GM20000 (cell line): ENCODE data around the gene TYK2.

Experiments
- DNase-seq: peaks from one replicate; pipeline ENCODE4 v3.0.0; 2012; ENCODE audit warnings: low spot score
- CTCF ChIP-seq: IDR thresholded peaks from 2 replicates; pipeline ENCODE4 v1.5.1; 2012; ENCODE audit warnings: mild to moderate bottlenecking, control low read depth; ENCODE audit errors: extremely low read depth, missing control alignments

TYK2 gene

GRCh38 chr19:10380313-10381102 is at the start of gene TYK2:
Gene TYK2 (minus strand): TSS chr19:10380572. CDS start chr19:10378406, 2,166 bp downstream.
- peak; percentile 99 for DNase-seq
- TF ChIP-seq CTCF, result no peak

GRCh38 chr19:10428996-10429381 is 48.6 kb upstream of the TYK2 start:
- TF ChIP-seq CTCF, result no peak
- DNase-seq, result no peak

- no peak for TF ChIP-seq CTCF
- DNase-seq, result no peak
Observed at GRCh38 chr19:10427169-10427568, 46.8 kb upstream of the TYK2 start.

- DNase-seq, result peak; percentile 79
- TF ChIP-seq CTCF, result peak; percentile 93
Observed at GRCh38 chr19:10424011-10424637, 43.8 kb upstream of the TYK2 start.

GRCh38 chr19:10422846-10423245 is 42.5 kb upstream of the TYK2 start:
- no peak for TF ChIP-seq CTCF
- DNase-seq, result no peak

GRCh38 chr19:10422046-10422461 is 41.7 kb upstream of the TYK2 start:
- peak; percentile 21 for DNase-seq

More at GRCh38 chr19:10422046-10422461, 41.7 kb upstream of the TYK2 start:
- no peak for TF ChIP-seq CTCF
